DMS 273 (cell line): Measurements from ENCODE around the gene SSH2.

Experiments used
- DNase-seq: peaks from one replicate; lab custom pipeline; 2025; ENCODE audit not compliant: unreplicated experiment; lab: John Stamatoyannopoulos, UW

The SSH2 gene

DNA sequence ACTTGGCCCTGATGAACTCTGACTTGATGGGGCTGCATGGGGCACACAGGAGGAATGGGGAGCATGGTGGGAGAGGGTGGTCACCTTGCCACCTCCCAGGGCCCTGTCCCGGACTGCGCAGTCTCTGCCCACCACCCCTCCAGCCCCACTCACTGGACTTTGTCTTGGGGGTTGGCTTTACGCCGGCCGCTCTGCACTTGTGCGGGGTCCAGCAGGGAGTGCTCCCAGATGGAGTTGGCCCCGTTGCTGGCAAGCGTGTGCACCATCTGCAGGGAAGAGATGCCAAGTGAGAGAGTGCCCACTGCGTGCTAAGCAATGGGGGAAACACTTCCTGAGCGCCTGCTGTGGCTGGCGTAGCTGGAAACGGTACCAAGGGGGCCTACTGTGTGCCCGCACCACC, 347.3 kb downstream of the SSH2 start:
- DNase-seq = peak; percentile 79

DNA sequence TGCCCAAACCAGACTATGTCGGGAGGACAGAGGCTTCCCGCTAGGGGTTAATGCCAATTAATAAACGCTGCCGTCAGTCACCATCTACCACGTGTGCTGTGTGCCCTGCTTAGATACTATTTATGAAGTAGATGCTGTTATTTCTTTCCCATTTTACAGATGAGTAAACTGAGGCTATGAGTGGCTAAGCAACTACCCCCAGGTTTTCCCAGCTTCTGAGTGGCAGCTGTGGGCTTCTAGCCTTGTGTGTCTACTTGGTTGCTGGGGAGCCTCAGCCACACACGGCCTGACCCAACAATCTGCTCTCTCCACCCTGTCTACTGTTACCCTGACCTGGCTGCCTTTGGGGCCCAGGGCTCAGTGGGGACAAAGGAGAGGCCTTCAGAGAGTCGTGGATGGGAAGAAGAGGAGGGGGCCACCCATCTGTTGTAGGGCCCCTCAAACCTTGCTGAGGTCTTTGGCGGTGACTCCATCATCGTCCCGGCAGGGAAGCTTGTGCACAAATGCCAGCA, 347.7 kb downstream of the SSH2 start:
- DNase-seq = peak; percentile 88

DNA sequence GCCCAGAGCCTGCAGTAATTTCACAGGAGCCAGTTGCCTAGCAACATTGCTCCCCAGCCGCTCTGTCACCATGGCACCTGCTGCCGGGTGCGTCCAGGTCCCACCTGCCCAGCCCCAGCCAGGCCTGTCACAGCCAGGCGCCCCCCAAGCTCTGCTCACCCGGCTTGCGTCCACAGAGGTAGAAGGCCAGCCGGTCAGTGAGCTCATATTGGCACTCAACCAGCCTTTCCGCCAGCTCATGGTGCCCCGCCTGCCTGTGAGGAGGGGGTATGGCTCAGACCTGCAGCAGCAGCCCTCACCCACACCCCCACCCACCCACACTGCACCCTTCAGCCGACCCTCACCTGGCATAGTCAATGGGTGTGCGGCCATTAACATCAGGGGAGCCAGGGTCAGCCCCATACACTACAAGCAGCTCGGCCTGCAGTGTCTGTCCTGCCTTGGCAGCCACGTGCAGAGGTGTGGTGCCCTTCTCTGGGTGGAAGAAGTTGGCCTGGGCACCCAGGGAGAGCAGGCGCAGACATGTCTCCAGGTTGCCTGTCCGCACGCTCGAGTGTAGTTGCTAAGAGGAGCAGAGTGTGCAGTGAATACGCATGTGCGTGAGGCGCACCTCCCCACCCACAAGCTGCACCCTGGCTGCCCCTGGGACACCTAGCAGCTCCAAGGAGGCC, 348.3 kb downstream of the SSH2 start:
- DNase-seq = peak; percentile 74

DNA sequence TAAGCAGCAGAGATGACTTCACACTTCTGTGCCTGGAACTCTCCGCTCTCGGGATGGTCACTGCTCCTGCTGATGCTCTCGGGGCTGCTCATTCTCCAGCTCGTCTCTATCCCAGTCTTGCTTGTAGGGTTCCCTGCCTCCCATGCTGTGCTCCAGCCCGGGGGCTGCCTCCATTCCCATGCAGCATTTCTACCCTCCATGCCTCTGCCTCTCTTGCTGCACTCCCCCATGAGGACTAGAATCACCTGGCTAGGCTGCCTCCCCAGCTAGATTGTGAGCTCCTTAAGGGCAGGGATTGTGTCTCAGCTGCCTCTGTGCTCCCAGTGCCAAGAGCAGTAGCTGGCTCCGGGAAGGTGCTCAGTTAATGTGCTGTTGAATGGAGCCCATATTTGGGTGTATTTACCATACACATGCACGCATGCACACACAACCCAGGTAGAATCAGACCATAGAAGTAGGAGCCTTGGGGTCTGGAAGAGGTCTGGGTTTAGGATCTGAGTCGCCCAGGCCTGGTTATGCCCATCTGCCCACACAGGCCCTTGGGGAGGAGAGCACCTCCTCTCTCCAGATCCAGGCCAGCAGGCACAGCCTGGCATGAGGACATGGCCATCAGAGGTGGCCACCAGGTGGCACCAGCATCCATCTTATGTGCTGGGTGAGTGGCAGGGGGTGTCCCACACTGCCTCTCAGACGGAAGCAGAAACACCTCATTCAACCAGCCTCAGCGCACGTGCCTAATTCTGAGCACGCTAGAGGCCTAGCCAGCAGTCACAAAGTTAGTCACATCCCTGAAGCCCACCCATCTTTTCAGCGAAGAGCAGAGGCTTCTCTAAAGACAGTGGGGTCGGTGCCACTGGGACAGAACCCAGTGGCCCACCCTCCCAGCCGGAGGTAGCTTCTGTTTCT, 349.9 kb downstream of the SSH2 start:
- peak; percentile 96 for DNase-seq

DNA sequence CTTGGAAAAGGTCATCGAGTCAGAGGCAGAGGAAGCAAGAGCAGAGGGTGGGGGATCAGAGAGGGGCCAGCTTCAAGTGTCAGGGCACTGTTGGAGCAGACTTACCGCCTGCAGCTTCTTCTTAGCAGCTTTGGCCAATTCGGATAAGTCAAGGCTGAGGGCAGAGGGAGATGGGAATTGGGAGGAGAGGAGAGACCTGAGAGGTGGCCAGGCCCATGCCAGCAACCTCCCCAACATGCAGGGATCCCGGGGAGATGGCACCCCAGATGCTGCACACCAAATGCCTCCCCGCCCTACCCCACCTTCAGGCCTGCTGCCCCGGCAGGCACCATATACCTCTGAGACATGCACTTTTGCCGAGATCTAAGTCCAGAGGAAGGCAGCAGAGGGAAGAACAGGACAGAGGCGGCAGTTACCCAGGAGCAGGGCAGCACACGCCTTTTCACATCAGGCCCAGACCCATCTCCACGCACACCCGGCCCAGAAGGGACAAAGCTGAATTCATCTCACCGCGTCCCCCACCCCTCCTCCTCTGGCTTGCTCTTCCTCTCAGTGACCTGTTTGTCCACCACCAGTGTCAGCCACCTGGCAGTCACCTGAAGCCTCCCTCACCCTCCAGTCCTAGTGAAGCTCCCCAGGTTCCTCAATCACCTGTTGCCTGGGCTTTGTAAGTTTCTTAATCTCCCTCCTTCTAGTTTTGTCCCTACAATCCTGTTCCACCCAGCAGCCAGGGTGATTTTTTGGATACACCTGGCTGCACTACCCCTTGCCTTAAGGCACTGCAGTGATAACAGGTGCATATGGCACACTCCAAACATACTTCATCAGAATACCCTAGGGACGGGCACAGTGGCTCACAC, 351.2 kb downstream of the SSH2 start:
- DNase-seq = no peak

DNA sequence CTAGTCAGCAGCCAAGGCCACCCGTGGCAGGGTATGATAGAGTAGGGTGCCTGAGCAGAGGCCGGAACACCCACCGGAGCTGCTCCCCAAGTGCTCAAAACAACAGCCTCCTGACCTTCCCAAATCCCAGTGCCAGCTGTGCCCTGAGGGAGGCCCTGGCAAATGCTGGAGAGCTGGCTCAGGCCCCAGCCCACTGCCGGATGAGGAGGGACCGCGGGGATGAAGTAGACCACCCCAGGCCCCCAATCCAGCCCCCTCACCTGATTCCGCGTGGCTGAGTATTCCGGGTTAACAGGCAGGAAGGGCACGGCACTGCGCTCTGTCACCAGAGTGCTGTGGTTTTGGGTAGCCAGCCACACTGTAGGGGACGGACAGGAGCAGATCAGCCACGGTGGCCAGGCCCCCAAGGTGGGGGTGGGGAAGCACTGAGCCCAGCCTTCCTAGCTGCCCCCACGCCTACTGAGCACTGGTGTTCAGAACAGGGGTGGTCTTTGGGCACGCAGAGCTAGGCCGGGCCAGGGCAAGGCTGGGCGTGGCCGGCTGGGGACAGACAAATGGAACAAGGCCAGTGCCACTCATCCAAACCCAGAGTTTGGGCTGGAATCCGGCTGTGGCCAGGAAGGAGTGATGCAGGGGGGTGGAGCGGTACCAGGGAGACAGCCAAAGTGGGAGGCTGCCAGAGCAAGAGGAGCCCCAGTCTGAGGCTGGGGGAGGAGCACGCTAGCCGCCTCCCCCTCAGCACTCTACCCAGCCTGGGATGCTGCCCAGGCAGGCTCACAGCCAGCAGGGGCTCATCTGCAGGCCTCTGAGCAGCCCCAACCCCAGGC, 352.4 kb downstream of the SSH2 start:
- no peak for DNase-seq

- no peak for DNase-seq
Measured at GRCh38 chr17:29577001-29577370, 353.0 kb downstream of the SSH2 start.

- DNase-seq = no peak
Measured at GRCh38 chr17:29576214-29577000, 353.6 kb downstream of the SSH2 start.
